Hematopoietic multipotent progenitor cell treated with erythropoietin and hydrocortisone succinate and interleukin-3 and kit ligand, for 8 days (in vitro differentiated cells): ENCODE measurements around the gene SAMD4A.
"Not testable (repeated sequence)": the region's sequence is repeated elsewhere in the genome, so short reads cannot be mapped to it uniquely, and the experiment has no call there.

Experiments used
- DNase-seq: peaks from one replicate; pipeline ENCODE4 v3.0.0-alpha.2; 2015

Gene SAMD4A

DNA sequence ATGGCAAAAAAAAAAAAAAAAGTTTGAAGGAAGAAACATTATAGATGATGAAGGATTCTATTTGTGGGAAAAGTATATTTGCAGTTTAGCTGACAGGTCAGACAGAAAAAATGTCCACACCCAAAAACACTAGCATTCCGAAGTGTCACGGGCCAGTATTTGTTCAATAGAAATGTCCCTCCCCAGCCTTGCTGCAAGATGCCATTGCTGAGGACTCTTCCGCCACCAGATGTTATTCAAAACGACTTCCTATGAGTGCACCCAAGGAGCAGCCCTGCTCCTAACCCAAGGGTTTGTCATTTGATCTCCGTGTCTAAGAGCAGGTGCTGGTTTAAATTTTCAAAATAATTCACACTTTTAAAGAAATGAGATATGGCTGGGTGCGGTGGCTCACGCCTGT lies 172.6 kb downstream of the SAMD4A start:
- DNase-seq: no peak

DNA sequence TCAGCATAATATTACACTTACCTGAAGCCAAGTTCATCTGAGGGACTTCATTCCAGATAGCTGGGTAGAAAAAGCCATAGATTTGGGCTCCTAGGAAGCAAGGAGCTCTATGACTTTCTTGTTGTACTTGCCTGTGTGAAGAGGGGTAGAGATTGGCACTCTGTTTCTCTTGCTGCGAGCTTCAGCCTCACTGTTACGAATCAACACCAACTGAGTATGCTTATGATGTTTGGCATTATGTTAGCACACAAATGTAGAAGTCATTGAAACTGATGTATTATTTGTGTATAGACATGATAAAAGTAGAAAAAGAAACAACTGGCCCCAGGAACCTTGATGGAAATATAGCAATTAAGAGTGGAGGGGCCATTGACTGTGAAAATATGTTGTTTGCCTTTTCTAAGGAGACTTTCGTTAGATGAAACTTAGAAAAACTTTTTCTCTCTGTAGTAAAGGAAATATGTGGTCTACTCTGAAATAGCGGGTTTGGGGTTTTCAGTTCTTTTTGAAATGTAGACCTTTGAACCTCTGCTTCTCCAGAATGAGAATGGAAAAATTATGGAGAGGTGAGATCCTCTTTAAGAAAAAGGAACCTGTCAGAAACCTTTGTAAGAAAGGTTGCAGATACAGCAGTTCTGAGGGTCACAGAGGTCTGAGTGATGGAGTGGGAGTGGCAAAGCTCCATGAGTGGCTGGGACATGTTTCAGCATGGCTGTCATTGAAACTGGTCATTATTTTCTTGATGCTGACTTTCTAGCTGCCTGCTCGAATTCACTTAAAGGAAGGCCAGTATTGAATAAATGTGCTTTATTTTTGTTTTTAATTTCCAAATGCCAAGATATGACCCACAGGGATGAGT lies 175.8 kb downstream of the SAMD4A start:
- no peak for DNase-seq

DNA sequence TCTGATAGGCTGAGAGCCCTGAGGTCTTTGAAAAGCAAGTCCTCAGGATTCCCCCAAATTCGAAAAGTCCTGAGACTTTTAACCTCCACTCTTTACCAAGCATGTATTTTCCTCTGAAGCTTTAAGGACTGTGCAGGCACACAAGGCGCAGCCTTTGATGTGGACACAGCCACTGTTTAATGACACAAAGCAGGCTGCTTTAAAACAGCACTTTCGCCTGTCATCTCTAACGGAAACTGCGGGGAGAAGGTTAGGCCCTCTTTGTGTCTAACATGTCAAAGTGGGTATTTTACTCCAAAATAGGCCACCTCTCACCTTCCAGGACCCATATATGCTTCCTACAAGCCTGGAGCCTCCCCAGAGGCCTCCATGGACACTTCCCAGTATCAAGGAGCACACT lies 176.5 kb downstream of the SAMD4A start:
- no peak for DNase-seq

- no peak for DNase-seq
Observed at GRCh38 chr14:54746019-54746418, 179.1 kb downstream of the SAMD4A start.

DNA sequence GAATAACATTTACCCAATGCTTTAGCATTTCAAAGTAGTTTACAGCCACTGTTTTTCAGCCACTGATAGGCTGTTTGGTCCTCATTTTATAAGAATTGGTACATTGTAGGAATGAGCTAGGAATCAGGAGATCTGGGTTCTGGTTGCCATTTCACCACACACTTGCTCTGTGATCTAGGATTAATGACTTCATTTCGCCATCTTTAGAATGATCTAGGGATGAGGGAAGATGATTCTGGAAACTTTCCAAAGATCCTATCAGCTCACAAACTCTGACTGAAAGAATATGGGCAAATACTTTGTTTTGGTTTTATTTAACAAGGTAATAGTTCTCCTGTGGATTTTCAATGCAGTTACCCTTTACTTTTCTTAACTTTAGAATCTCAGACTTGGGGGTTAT lies 180.7 kb downstream of the SAMD4A start:
- DNase-seq: no peak

DNA sequence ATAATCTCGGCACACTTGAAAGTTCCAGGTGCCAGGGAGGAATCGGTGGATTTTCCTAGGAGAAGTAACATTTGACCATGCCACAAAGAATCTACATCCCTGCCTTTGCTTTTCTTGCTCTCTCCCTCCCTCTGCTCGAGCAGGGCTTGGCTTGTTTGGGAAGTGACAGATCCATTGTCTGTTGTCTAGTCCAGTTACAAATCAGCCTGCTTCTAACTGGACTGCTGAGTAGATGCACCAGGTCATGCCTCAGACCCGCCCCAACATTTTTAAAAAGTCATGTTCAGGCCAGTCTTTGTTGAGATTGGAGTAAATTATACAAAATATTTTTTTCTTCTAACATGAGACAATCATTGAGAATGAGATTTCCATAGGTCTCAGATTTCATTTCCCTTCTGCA lies 182.3 kb downstream of the SAMD4A start:
- no peak for DNase-seq

DNA sequence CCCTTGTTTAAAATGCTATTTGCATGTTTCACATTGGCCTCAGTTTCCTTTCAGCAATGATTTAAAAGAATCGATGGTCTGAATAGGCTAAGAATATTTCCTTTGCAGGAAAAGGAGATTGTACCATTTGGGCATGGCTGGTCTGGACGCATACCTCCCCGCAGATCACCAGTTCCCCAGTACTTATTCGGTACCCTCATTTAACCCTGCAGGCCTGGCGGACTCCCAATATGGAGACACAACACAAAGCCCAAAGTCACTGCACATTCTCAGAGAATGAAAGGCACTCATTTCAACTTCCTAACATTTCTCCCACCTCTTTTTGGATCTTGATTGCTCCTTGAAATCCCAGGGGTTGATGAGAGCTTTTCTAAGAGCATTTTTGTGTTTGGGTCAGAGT lies 182.8 kb downstream of the SAMD4A start:
- DNase-seq: no peak

- not testable (repeated sequence) for DNase-seq
Observed at GRCh38 chr14:54752611-54753010, 185.7 kb downstream of the SAMD4A start.

- DNase-seq: not testable (repeated sequence)
Observed at GRCh38 chr14:54753396-54753795, 186.5 kb downstream of the SAMD4A start.

GRCh38 chr14:54754116-54754622 lies 187.2 kb downstream of the SAMD4A start:
- no peak for DNase-seq

DNA sequence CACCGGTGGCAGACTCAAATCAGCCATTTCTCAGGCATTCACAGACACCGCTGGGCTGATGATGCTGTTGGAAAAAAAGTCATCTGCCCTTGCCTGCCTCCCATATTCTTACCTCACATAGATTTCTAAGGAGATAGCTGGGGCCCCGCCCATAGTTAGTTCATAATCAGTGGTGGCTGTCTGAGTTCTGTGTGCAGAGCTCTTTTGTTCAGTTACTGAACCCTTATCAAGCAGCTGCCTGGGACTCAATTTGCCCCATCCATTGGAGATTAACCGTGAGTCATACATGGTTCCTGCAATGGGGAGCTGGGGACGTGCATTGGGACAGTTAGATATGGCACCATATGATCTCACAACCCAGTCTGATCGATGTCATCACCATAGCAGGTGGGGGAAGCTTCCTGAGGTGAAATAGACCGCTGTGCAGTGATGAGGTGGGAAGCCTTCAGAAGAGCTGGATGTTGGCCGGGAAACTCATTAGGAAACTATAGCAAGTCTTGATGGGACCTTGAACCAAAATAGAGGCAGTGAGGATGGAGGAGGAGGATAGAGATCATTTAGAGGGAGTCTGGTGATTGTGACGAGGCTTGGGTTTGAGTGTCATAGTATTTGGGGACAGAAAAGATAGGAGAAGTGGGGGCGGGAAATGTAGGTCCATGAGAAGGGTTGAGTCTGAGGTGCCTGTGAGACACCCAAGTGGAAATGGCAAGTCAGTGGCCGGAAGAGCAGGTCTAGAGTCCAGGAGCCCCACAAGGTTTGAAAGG lies 187.9 kb downstream of the SAMD4A start:
- peak; percentile 95 for DNase-seq

- DNase-seq: no peak
Observed at GRCh38 chr14:54756656-54757392, 189.9 kb downstream of the SAMD4A start.

DNA sequence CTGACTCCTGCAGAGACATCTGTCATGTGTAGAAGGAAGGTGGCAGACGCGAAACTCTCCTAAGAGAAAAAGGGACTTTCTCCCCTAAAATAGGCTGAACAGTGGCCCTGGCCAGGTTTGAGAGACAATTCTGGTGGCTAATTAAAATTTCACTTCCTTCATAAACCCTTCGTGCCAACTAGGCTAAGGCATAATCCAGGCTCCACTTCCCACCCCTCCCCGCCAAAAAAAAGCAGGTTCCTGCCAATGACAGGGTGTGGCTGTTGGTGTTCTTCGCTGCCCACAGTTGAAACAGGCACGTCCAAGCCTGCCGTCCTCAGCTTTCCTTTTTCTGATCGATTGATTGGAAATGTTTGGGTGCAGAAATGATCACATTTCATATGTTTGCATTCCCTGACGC lies 191.1 kb downstream of the SAMD4A start:
- no peak for DNase-seq

GRCh38 chr14:54759982-54760585 lies 193.2 kb downstream of the SAMD4A start:
- no peak for DNase-seq

- DNase-seq: no peak
Observed at GRCh38 chr14:54760866-54761575, 194.1 kb downstream of the SAMD4A start.

- DNase-seq: no peak
Observed at GRCh38 chr14:54761835-54762234, 194.9 kb downstream of the SAMD4A start.

GRCh38 chr14:54762296-54762695 lies 195.4 kb downstream of the SAMD4A start:
- DNase-seq: no peak

DNA sequence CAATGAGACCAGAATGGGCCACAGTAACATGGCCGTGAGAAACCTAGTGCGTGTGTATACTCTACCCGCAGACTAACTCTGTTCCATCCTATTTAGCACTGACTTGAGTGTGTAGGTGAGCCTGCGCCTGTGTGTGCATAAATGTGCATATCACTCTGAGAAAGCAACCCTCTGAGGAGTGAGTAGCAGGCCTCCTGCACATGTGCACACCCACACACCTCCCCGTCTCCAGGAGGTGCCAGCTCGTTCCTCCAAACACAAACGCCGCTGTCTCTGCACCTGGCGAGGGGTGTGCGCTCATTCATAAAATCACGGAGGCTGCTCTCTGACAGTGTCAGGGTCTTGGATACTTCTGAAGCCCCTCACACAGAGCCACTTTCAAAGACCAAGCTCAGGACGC lies 196.8 kb downstream of the SAMD4A start:
- DNase-seq: no peak

GRCh38 chr14:54766276-54767138 lies 199.6 kb downstream of the SAMD4A start:
- DNase-seq: no peak

DNA sequence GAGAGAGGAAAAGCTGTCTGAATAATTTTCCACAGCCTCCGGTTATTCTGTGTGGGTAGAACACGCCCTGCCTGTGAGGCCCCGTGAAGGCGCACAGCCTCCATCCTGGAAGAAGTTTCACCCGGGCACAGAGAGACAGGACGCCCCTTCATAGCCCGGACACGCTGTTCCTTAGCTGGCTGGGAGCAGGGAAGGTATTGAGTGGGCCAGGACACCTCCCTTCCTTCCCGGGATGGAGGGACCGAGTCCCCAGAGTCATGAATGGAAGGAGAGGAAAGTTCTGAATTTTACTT lies 200.2 kb downstream of the SAMD4A start:
- DNase-seq: no peak

DNA sequence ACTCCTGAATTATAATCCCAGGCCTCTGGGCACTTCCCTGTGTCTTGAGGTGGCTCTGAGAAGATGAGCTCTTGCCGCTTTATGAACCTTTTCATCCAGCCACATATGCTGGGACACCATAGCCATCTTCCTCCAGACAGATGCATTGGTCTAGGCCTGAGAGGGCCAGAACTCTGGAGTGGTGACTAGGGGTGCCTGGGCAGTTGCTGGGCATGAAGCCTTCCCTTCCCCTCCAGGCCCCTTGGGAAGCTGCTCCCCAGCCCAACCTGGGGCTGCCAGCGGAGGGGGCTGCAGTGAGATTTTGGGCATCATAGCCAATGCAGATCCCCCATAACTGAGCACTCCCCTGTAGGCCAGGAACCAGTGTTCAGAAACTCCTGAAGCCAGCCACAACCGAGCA lies 200.5 kb downstream of the SAMD4A start:
- DNase-seq: no peak
